Measurements from ENCODE around the gene GTPBP2. TPM values are rescaled to one million over a fixed set of nuclear protein-coding genes. Genes with fewer than 3 reads are reported as not detected.

Gene GTPBP2
- total RNA-seq, 4 donors from 2014 or later = 23.7 to 67.6 (median 31.5) TPM

DNA sequence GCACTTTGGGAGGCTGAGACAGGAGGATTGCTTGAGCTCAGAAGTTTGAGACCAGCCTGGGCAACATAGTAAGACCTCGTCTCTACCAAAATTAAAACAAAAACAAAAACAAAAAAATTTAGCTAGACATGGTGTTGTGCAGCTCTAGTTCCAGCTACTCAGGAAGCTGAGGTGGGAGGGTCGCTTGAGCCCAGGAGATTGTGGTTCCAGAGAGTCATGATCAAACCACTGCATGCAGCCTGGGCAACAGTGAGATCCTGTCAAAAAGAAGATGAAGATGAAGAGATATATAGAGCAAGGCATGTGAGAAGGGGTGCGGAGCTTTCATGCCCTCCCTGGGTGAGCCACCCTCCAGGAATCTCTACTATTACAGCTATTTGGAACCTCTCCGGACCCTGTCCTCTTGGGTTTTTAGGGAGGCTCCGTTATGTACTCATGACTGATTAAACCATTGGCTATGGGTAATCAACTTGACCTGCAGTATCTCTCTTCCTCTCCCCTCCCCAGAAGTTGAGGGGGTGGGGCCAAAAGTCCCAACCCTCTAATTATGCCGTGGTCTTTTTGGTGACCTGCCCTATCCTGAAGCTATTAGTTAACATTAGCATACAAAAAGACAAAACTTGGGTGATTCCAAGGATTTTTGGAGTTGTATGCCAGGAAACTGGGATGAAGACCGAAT, 44.0 kb downstream of the GTPBP2 start:
- no peaks in the 10 kb centered on the region for H3K9me3 ChIP-seq
- H3K4me1 ChIP-seq = no peaks in the 10 kb centered on the region
- peaks cover 45% of the 10 kb centered on the region for H3K36me3 ChIP-seq
- H3K4me3 ChIP-seq = no peak overlapping the region
- H3K27ac ChIP-seq = no peak overlapping the region
- no peaks in the 10 kb centered on the region for H3K27me3 ChIP-seq
- 85% methylated on average over 7 of the region's 7 CpGs for WGBS
- no peak for DNase-seq (ENCODE audit: low spot score in 2 of 2)
- TF ChIP-seq, protein P1, sequence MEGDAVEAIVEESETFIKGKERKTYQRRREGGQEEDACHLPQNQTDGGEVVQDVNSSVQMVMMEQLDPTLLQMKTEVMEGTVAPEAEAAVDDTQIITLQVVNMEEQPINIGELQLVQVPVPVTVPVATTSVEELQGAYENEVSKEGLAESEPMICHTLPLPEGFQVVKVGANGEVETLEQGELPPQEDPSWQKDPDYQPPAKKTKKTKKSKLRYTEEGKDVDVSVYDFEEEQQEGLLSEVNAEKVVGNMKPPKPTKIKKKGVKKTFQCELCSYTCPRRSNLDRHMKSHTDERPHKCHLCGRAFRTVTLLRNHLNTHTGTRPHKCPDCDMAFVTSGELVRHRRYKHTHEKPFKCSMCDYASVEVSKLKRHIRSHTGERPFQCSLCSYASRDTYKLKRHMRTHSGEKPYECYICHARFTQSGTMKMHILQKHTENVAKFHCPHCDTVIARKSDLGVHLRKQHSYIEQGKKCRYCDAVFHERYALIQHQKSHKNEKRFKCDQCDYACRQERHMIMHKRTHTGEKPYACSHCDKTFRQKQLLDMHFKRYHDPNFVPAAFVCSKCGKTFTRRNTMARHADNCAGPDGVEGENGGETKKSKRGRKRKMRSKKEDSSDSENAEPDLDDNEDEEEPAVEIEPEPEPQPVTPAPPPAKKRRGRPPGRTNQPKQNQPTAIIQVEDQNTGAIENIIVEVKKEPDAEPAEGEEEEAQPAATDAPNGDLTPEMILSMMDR (IDR thresholded peaks at IDR 0.05) = no peak
- no peak for TF ChIP-seq POLR2A (IDR thresholded peaks at IDR 0.05)
- TF ChIP-seq POLR2AphosphoS5 (IDR thresholded peaks at IDR 0.05) = no peak
- TF ChIP-seq EP300 (IDR thresholded peaks at IDR 0.05) = no peak

DNA sequence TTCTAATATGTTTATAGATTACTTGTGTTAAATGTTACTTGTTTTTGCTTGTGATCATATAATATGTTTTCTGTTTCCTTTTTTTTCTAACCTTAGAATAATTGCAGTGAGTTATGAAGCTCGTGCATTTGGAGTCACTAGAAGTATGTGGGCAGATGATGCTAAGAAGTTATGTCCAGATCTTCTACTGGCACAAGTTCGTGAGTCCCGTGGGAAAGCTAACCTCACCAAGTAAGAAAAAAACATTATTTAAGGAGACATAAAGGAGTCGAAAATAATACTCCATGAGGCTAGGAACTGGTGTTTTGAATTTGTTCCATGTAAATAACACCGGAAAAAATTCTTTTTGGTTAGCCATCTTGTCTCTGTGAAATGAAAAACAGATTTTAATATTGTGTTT, 46.2 kb downstream of the GTPBP2 start:
- Histone ChIP-seq H3K9me3 (no peaks in the 10 kb centered on the region), H3K36me3 (peaks cover 35% of the 10 kb centered on the region), H3K4me1 (peaks cover 3% of the 10 kb centered on the region), H3K27ac (no peak overlapping the region), H3K27me3 (no peaks in the 10 kb centered on the region), H3K4me3 (no peak overlapping the region)
- TF ChIP-seq, protein P1 (IDR thresholded peaks at IDR 0.05) = no peak
- TF ChIP-seq POLR2AphosphoS5 (IDR thresholded peaks at IDR 0.05) (no peak), POLR2A (IDR thresholded peaks at IDR 0.05) (no peak), EP300 (IDR thresholded peaks at IDR 0.05) (no peak)
- WGBS = 62% methylated on average over 5 of the region's 5 CpGs
- no peak for DNase-seq (ENCODE audit: low spot score in 2 of 2)

DNA sequence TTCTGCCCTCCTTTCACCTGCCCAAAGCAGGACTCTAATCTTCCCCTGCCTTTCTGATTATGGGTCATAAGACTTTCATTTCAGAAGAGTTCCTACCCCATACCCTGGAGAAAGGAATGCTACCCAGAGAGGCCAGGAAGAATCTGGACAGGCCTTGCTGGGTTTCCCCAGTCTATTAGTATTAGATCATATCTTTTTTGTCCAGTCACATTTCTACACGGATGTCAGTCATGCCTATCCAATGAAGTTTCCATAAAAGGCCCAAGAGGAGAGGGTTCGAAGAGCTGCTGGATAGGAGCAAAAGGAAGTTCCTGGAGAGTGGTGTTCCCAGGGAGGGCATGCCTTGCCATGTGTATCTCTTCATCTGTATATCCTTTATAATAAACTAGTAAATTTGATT, 49.9 kb downstream of the GTPBP2 start:
- TF ChIP-seq, protein P1 (IDR thresholded peaks at IDR 0.05) = no peak
- WGBS = 66% methylated on average over 2 of the region's 2 CpGs
- no peak overlapping the region for H3K27ac ChIP-seq

DNA sequence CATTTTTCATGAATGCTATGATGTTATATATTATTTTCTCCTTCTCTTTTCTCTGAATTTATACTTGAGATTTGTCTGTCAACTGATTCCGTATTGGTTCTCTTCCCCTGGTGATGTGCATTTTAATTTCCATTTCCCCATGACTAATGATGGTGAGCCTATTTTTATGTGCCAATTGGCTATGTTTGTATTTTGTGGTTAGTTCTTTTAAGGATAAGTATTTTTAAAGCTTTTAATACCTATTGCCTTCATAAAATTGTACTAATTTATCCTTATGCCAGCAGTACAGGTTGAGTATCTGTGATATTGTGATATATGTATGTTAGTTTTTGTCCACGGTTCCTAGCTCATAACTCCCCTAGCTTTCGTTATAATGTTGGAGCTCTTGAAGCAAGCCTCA, 50.3 kb downstream of the GTPBP2 start:
- WGBS = 70% methylated on average over 3 of the region's 3 CpGs
- no peak for DNase-seq (ENCODE audit: low spot score in 2 of 2)
- Histone ChIP-seq H3K27ac (no peak overlapping the region), H3K27me3 (no peaks in the 10 kb centered on the region), H3K9me3 (no peaks in the 10 kb centered on the region), H3K36me3 (peaks cover 7% of the 10 kb centered on the region), H3K4me3 (no peak overlapping the region), H3K4me1 (peaks cover 28% of the 10 kb centered on the region)
- TF ChIP-seq, protein P1 (IDR thresholded peaks at IDR 0.05) = no peak
- TF ChIP-seq POLR2A (IDR thresholded peaks at IDR 0.05) = no peak
- TF ChIP-seq EP300 (IDR thresholded peaks at IDR 0.05) = no peak
- no peak for TF ChIP-seq POLR2AphosphoS5 (IDR thresholded peaks at IDR 0.05)

More for the DNA sequence above, 49.9 kb downstream of the GTPBP2 start:
- H3K27me3 ChIP-seq = no peaks in the 10 kb centered on the region
- peaks cover 11% of the 10 kb centered on the region for H3K36me3 ChIP-seq
- no peak overlapping the region for H3K4me3 ChIP-seq
- no peak for DNase-seq (ENCODE audit: low spot score in 2 of 2)
- no peaks in the 10 kb centered on the region for H3K9me3 ChIP-seq
- H3K4me1 ChIP-seq = peaks cover 26% of the 10 kb centered on the region

DNA sequence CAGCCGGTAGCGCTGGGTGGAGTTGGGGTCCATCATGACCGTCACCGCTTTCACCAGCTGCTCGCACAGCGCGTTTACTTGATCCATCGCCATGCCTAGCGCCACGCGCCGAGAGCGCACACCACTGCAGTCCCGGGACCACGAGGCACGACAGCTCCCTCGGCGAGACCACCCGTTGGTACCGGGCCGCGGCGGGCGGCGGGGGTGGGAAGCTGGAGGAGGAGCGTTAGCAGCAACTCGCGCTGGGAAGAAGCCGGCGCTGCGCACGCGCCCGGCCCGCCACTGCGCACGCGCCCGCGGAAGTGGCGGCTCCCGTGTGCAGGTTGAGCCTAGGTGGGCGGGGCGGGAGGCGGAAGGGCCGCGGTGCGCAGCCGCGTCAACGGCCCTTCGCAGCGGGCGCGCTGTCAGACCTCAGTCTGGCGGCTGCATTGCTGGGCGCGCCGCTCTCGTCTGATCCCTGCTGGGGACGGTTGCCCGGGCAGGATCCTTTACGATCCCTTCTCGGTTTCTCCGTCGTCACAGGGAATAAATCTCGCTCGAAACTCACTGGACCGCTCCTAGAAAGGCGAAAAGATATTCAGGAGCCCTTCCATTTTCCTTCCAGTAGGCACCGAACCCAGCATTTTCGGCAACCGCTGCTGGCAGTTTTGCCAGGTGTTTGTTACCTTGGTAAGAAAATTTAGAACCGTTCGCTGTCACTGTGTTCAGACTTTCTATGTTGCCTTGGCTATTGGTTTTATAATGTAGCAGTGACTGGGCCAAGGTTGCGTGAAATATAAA, 53.1 kb downstream of the GTPBP2 start, which contains the start of the genes POLH and XPO5:
Gene POLH, plus strand, starts transcription at position 414 of the 780 bp plus-strand sequence. CDS start 6,135 bp downstream, outside the sequence.
Gene XPO5, minus strand, starts transcription at position 267 of the 780 bp plus-strand sequence. Its CDS starts 174 bp downstream, at position 93.
- TF ChIP-seq, protein P1 (IDR thresholded peaks at IDR 0.05) = peak in 1 of 2 donors; percentile 29
- TF ChIP-seq POLR2AphosphoS5 (IDR thresholded peaks at IDR 0.05) = peak in 1 of 3 donors; percentile 49
- no peak for TF ChIP-seq EP300 (IDR thresholded peaks at IDR 0.05)
- TF ChIP-seq POLR2A (IDR thresholded peaks at IDR 0.05) = peak in 1 of 2 donors; percentile 78
- WGBS = under 1% methylated on average over 14 of the region's 76 CpGs

More for the DNA sequence above, 53.1 kb downstream of the GTPBP2 start, which contains the start of the genes POLH and XPO5:
- peaks cover 10% of the 10 kb centered on the region for H3K36me3 ChIP-seq
- no peaks in the 10 kb centered on the region for H3K27me3 ChIP-seq
- H3K27ac ChIP-seq = peak within 1 kb of the TSS; percentile 83
- H3K9me3 ChIP-seq = no peaks in the 10 kb centered on the region
- H3K4me1 ChIP-seq = peaks cover 28% of the 10 kb centered on the region
- H3K4me3 ChIP-seq = peak within 1 kb of the TSS; percentile 79
- DNase-seq (ENCODE audit: low spot score in 2 of 2) = peak; percentile 90 to 91
